Stimulated activated CD4-positive, alpha-beta T cell treated with anti-CD3 and anti-CD28 coated beads, Interleukin-12 subunit alpha, Interleukin-12 subunit beta, amount 100 ng/mL, for 4 hours (primary cell): ENCODE results near the gene CCL18.
"Not testable (repeated sequence)": the region's sequence is repeated elsewhere in the genome, so short reads cannot be mapped to it uniquely, and the experiment has no call there.

Experiments
- DNase-seq: peaks from one replicate; pipeline ENCODE4 v3.0.0-alpha.2; 2020

CCL18 gene

GRCh38 chr17:36072431-36073121 lies 8.5 kb downstream of the CCL18 start:
- DNase-seq, result peak; percentile 44

GRCh38 chr17:36074365-36074764 lies 10.3 kb downstream of the CCL18 start:
- DNase-seq, result no peak

GRCh38 chr17:36081681-36082471 lies 17.8 kb downstream of the CCL18 start:
- not testable (repeated sequence) for DNase-seq

- not testable (repeated sequence) for DNase-seq
Observed at GRCh38 chr17:36082482-36083120, 18.5 kb downstream of the CCL18 start.

GRCh38 chr17:36083691-36084090 lies 19.6 kb downstream of the CCL18 start:
- DNase-seq, result not testable (repeated sequence)

GRCh38 chr17:36085765-36086164 lies 21.7 kb downstream of the CCL18 start:
- DNase-seq, result no peak

- DNase-seq, result no peak
Observed at GRCh38 chr17:36086791-36087190, 22.7 kb downstream of the CCL18 start.

GRCh38 chr17:36087471-36087870 lies 23.4 kb downstream of the CCL18 start:
- not testable (repeated sequence) for DNase-seq

GRCh38 chr17:36087897-36088572 lies 24.0 kb downstream of the CCL18 start:
- DNase-seq, result not testable (repeated sequence)

GRCh38 chr17:36088670-36089338 lies 24.7 kb downstream of the CCL18 start:
- no peak for DNase-seq

GRCh38 chr17:36089339-36089865 lies 25.3 kb downstream of the CCL18 start:
- DNase-seq, result no peak

GRCh38 chr17:36089888-36090836 lies 26.1 kb downstream of the CCL18 start, which contains the start of gene CCL3:
CCL3 (minus strand) TSS chr17:36090143; CDS start chr17:36090058, 85 bp downstream.
- DNase-seq, result peak; percentile 6

- no peak for DNase-seq
Observed at GRCh38 chr17:36092230-36092629, 28.2 kb downstream of the CCL18 start.

GRCh38 chr17:36092715-36093114 lies 28.6 kb downstream of the CCL18 start:
- DNase-seq, result not testable (repeated sequence)

- no peak for DNase-seq
Observed at GRCh38 chr17:36094232-36094631, 30.2 kb downstream of the CCL18 start.

- no peak for DNase-seq
Observed at GRCh38 chr17:36094746-36095145, 30.7 kb downstream of the CCL18 start.

GRCh38 chr17:36095992-36096391 lies 31.9 kb downstream of the CCL18 start:
- no peak for DNase-seq

GRCh38 chr17:36099004-36099403 lies 34.9 kb downstream of the CCL18 start:
- DNase-seq, result not testable (repeated sequence)

- DNase-seq, result not testable (repeated sequence)
Observed at GRCh38 chr17:36103401-36103975, 39.4 kb downstream of the CCL18 start, which contains the start of gene CCL4. CCL4 (plus strand) TSS chr17:36103827; CDS start chr17:36103906, 79 bp downstream.

GRCh38 chr17:36104246-36104645 lies 40.2 kb downstream of the CCL18 start:
- not testable (repeated sequence) for DNase-seq
